CD4-positive, alpha-beta T cell (primary cell): Measurements from ENCODE around the gene ANKFN1. TPM values are rescaled to one million over a fixed set of nuclear protein-coding genes. Genes with fewer than 3 reads are reported as not detected.
A peak's percentile ranks its signal among the peaks of the same experiment; 100 is the strongest.

Source experiments
- ATAC-seq: fragments of 200-7000 bp; cut with Tn5 transposase; one replicate; pipeline ENCODE4 v1.10.0; 2022; ENCODE audit warnings: mild to moderate bottlenecking; ENCODE audit not compliant: poor library complexity
- CTCF ChIA-PET: fragments of 350-600 bp; sonication (Branson Sonifier 250); formaldehyde crosslinking; loops from one replicate; lab custom pipeline; 2021; ENCODE audit warnings: antibody characterized with exemption, inconsistent platforms; lab: Charles Lee
- POLR2A ChIA-PET: fragments of 350-600 bp; sonication (Branson Sonifier 250); formaldehyde crosslinking; loops from one replicate; lab custom pipeline; 2021; ENCODE audit warnings: antibody characterized with exemption, inconsistent platforms; lab: Charles Lee
- DNase-seq, 14 experiments: peaks; one replicate each; pipeline ENCODE4 v3.0.0-alpha.2; 2013 to 2020; ENCODE audit warnings: mixed read lengths in 2 of 14
- H3K27ac ChIP-seq, 2 donors: one replicate each; pipeline versions ENCODE4 v1.5.1 to v1.7.0; 2013; ENCODE audit warnings: low read length in 2 of 2, low read depth in 1 of 2, mild to moderate bottlenecking in 1 of 2
- H3K27me3 ChIP-seq, 2 experiments: 1 replicate in 1 of 2; 2 replicates in 1 of 2; pipeline versions ENCODE4 v1.6.1 to v1.7.0; 2013; ENCODE audit warnings: low read length in 2 of 2, control low read depth in 1 of 2, mild to moderate bottlenecking in 1 of 2, moderate library complexity in 1 of 2; ENCODE audit not compliant: insufficient read depth in 2 of 2, control insufficient read depth in 1 of 2
- H3K36me3 ChIP-seq: one replicate; pipeline ENCODE4 v1.6.1; 2013; ENCODE audit warnings: low read length, control low read depth; ENCODE audit not compliant: insufficient read depth
- H3K4me1 ChIP-seq: one replicate; pipeline ENCODE4 v1.6.1; 2013; ENCODE audit warnings: low read length, control low read depth; ENCODE audit not compliant: insufficient read depth
- H3K4me3 ChIP-seq: one replicate; pipeline ENCODE4 v1.5.1; 2013; ENCODE audit warnings: mild to moderate bottlenecking, low read length, moderate library complexity
- H3K9me3 ChIP-seq, 2 experiments: 1 replicate in 1 of 2; 2 replicates in 1 of 2; pipeline versions ENCODE4 v1.6.1 to v1.7.0; 2013; ENCODE audit warnings: low read length in 2 of 2, mild to moderate bottlenecking in 2 of 2, control low read depth in 1 of 2, moderate library complexity in 1 of 2; ENCODE audit not compliant: control insufficient read depth in 1 of 2, insufficient read depth in 1 of 2
- H3K27ac Mint-ChIP-seq: one replicate; pipeline ENCODE4 v1.8.0; 2020; ENCODE audit warnings: mixed read lengths
- H3K27me3 Mint-ChIP-seq: one replicate; pipeline ENCODE4 v1.8.0; 2021; ENCODE audit warnings: mixed read lengths
- H3K36me3 Mint-ChIP-seq: one replicate; pipeline ENCODE4 v1.8.0; 2021; ENCODE audit warnings: low read depth, mixed read lengths
- H3K4me1 Mint-ChIP-seq: one replicate; pipeline ENCODE4 v1.8.0; 2021; ENCODE audit warnings: low read depth, mixed read lengths
- H3K4me3 Mint-ChIP-seq: one replicate; pipeline ENCODE4 v1.8.0; 2020; ENCODE audit warnings: mild to moderate bottlenecking, mixed read lengths
- H3K9me3 Mint-ChIP-seq: one replicate; pipeline ENCODE4 v1.8.0; 2020; ENCODE audit warnings: mixed read lengths
- CTCF ChIP-seq: fragments of 200-600 bp; IDR thresholded peaks from one replicate; pipeline ENCODE4 v1.8.0; 2022; ENCODE audit warnings: antibody characterized with exemption, mild to moderate bottlenecking
- intact Hi-C, 2 experiments: fragments of 100-400 bp; cut with DNase I in 1 of 2; cut with micrococcal nuclease in 1 of 2; formaldehyde crosslinking; loops; one replicate each; pipeline versions ENCODE4 v1.15.1 to v1.9.0; 2023 to 2025; cut with DNase I, micrococcal nuclease
- total RNA-seq, 174 experiments: library from RNA in 2 of 174; stranded (reverse) in 2 of 174; gene quantifications; one replicate each; pipeline ENCODE4 v1.2.3 and lab custom pipeline; 2021 to 2026

ANKFN1 gene
- total RNA-seq, 2 experiments from 2014 or later, result not detected

- no peaks in the 10 kb centered on the region for H3K4me1 ChIP-seq
- no peaks in the 10 kb centered on the region for H3K27me3 ChIP-seq
- ATAC-seq (no peak), DNase-seq (no peak)
- CTCF ChIA-PET, result no interaction called here
- no peak for TF ChIP-seq CTCF
- Mint-ChIP-seq H3K4me3 (no peak overlapping the region), H3K27ac (no peak overlapping the region), H3K4me1 (no peaks in the 10 kb centered on the region), H3K27me3 (peaks cover 16% of the 10 kb centered on the region), H3K9me3 (no peaks in the 10 kb centered on the region), H3K36me3 (no peaks in the 10 kb centered on the region)
- H3K9me3 ChIP-seq, result no peaks in the 10 kb centered on the region
- intact Hi-C loops, result loop anchor here in 1 of 2 experiments (10.0 kb wide), 1 partner anchor 785 kb away; no protein-coding TSS in a partner anchor
- no peak overlapping the region for H3K4me3 ChIP-seq
- POLR2A ChIA-PET, result no interaction called here
- H3K36me3 ChIP-seq, result no peaks in the 10 kb centered on the region
- H3K27ac ChIP-seq, result no peak overlapping the region
Observed at GRCh38 chr17:56309897-56310296, 156.6 kb downstream of the ANKFN1 start.

- Mint-ChIP-seq H3K27me3 (peaks cover 16% of the 10 kb centered on the region), H3K4me3 (no peak overlapping the region), H3K36me3 (no peaks in the 10 kb centered on the region), H3K9me3 (no peaks in the 10 kb centered on the region), H3K27ac (no peak overlapping the region), H3K4me1 (no peaks in the 10 kb centered on the region)
- no peaks in the 10 kb centered on the region for H3K27me3 ChIP-seq
- H3K4me1 ChIP-seq, result no peaks in the 10 kb centered on the region
- TF ChIP-seq CTCF, result no peak
- H3K4me3 ChIP-seq, result no peak overlapping the region
- ATAC-seq (no peak), DNase-seq (peak in 1 of 14 experiments; percentile 17)
- H3K9me3 ChIP-seq, result no peaks in the 10 kb centered on the region
- POLR2A ChIA-PET, result no interaction called here
- H3K27ac ChIP-seq, result no peak overlapping the region
- CTCF ChIA-PET, result no interaction called here
- intact Hi-C loops, result loop anchor here in 1 of 2 experiments (10.0 kb wide), 1 partner anchor 786 kb away; no protein-coding TSS in a partner anchor
- H3K36me3 ChIP-seq, result no peaks in the 10 kb centered on the region
Observed at GRCh38 chr17:56310782-56311181, 157.5 kb downstream of the ANKFN1 start.

- TF ChIP-seq CTCF, result no peak
- POLR2A ChIA-PET, result interaction anchor here (0.7 kb wide), 1 partner anchor 428 kb away, joined by 4 read pairs; no protein-coding TSS in a partner anchor
- H3K4me1 Mint-ChIP-seq, result no peaks in the 10 kb centered on the region
- DNase-seq (no peak), ATAC-seq (no peak)
- intact Hi-C loops, result loop anchor here in 1 of 2 experiments (10.0 kb wide), 1 partner anchor 788 kb away; no protein-coding TSS in a partner anchor
- Histone ChIP-seq H3K4me3 (no peak overlapping the region), H3K9me3 (no peaks in the 10 kb centered on the region), H3K36me3 (no peaks in the 10 kb centered on the region), H3K27me3 (no peaks in the 10 kb centered on the region), H3K27ac (no peak overlapping the region), H3K4me1 (no peaks in the 10 kb centered on the region)
- H3K27me3 Mint-ChIP-seq, result peaks cover 10% of the 10 kb centered on the region
- H3K27ac Mint-ChIP-seq, result no peak overlapping the region
- no peaks in the 10 kb centered on the region for H3K9me3 Mint-ChIP-seq
- H3K36me3 Mint-ChIP-seq, result no peaks in the 10 kb centered on the region
- H3K4me3 Mint-ChIP-seq, result no peak overlapping the region
- CTCF ChIA-PET, result no interaction called here
Observed at GRCh38 chr17:56313201-56313600, 159.9 kb downstream of the ANKFN1 start.
